Activated T-cell treated with anti-CD3 and anti-CD28 coated beads for 1 hour (primary cell): ENCODE measurements around the gene TTLL6.

Experiments
- DNase-seq: peaks from one replicate; pipeline ENCODE4 v3.0.0-alpha.2; 2020; ENCODE audit warnings: low read depth

Gene TTLL6

GRCh38 chr17:48737330-48738043 lies 79.5 kb downstream of the TTLL6 start:
- no peak for DNase-seq

- DNase-seq = no peak
These were observed 82.0 kb downstream of the TTLL6 start for GRCh38 chr17:48735062-48735351.

GRCh38 chr17:48734333-48735061 lies 82.5 kb downstream of the TTLL6 start:
- DNase-seq = no peak

- DNase-seq = no peak
These were observed 83.2 kb downstream of the TTLL6 start for GRCh38 chr17:48733632-48734328.

GRCh38 chr17:48732688-48733629 lies 84.1 kb downstream of the TTLL6 start:
- no peak for DNase-seq

- DNase-seq = no peak
These were observed 85.7 kb downstream of the TTLL6 start for GRCh38 chr17:48731355-48731754.

GRCh38 chr17:48730240-48730550 lies 86.8 kb downstream of the TTLL6 start:
- no peak for DNase-seq

- no peak for DNase-seq
These were observed 87.4 kb downstream of the TTLL6 start for GRCh38 chr17:48729335-48730239.

- no peak for DNase-seq
These were observed 88.5 kb downstream of the TTLL6 start, which contains the start of gene HOXB13 for GRCh38 chr17:48728232-48729231. Gene HOXB13 (minus strand): TSS chr17:48728750. CDS start chr17:48728593, 157 bp downstream.

GRCh38 chr17:48727415-48728175 lies 89.4 kb downstream of the TTLL6 start:
- no peak for DNase-seq

- no peak for DNase-seq
These were observed 90.1 kb downstream of the TTLL6 start for GRCh38 chr17:48726916-48727286.

- no peak for DNase-seq
These were observed 90.7 kb downstream of the TTLL6 start for GRCh38 chr17:48726114-48726915.

GRCh38 chr17:48725288-48726064 lies 91.6 kb downstream of the TTLL6 start:
- DNase-seq = no peak

GRCh38 chr17:48725004-48725287 lies 92.1 kb downstream of the TTLL6 start:
- no peak for DNase-seq

GRCh38 chr17:48724251-48725003 lies 92.6 kb downstream of the TTLL6 start:
- peak; percentile 80 for DNase-seq

GRCh38 chr17:48723423-48724250 lies 93.4 kb downstream of the TTLL6 start:
- DNase-seq = no peak
